Caki2 (cell line): ENCODE data around the gene OR2D2. TPM values are rescaled to one million over a fixed set of nuclear protein-coding genes. Genes with fewer than 3 reads are reported as not detected.
"Not testable (repeated sequence)": the region's sequence is repeated elsewhere in the genome, so short reads cannot be mapped to it uniquely, and the experiment has no call there.

Source experiments
- DNase-seq: peaks from one replicate; pipeline ENCODE4 v3.0.0-alpha.2; 2015; ENCODE audit warnings: low read depth
- in situ Hi-C: cut with HindIII; loops from 2 replicates; pipeline ENCODE4 v1.10.0; 2016; ENCODE audit warnings: low sequenced_read_pairs, low pct_unique_long_range_greater_than_20kb, mixed read lengths
- total RNA-seq: library from RNA; depleted of rRNA; stranded (reverse); fragments of >200 nt; shearing (Covaris generic); gene quantifications from 2 replicates; pipeline ENCODE4 v1.2.3, GENCODE V29; 2014; ENCODE audit warnings: low replicate concordance

OR2D2 gene
- total RNA-seq, 1 experiment from 2014 or later = not detected

GRCh38 chr11:6889835-6890234 is 2.5 kb downstream of the OR2D2 start:
- in situ Hi-C loops = no loop called here
- no peak for DNase-seq

GRCh38 chr11:6888830-6889229 is 3.5 kb downstream of the OR2D2 start:
- in situ Hi-C loops = no loop called here
- no peak for DNase-seq

- DNase-seq, in situ Hi-C loops: not testable (repeated sequence)
Observed at GRCh38 chr11:6887711-6888110, 4.6 kb downstream of the OR2D2 start.

GRCh38 chr11:6882751-6883150 is 9.5 kb downstream of the OR2D2 start:
- in situ Hi-C loops = no loop called here

GRCh38 chr11:6876914-6877313 is 15.4 kb downstream of the OR2D2 start:
- in situ Hi-C loops = no loop called here
- DNase-seq = no peak

More at GRCh38 chr11:6882751-6883150, 9.5 kb downstream of the OR2D2 start:
- DNase-seq = no peak

GRCh38 chr11:6876325-6876724 is 16.0 kb downstream of the OR2D2 start, which contains the start of gene OR10A4:
OR10A4 (plus strand) TSS chr11:6876625; CDS start chr11:6876648, 23 bp downstream.
- DNase-seq = no peak
- in situ Hi-C loops = no loop called here

GRCh38 chr11:6875761-6876160 is 16.5 kb downstream of the OR2D2 start:
- in situ Hi-C loops = no loop called here
- DNase-seq = no peak

GRCh38 chr11:6871278-6871677 is 21.0 kb downstream of the OR2D2 start:
- in situ Hi-C loops = no loop called here
- DNase-seq = no peak

GRCh38 chr11:6864438-6864837 is 27.9 kb downstream of the OR2D2 start:
- no peak for DNase-seq
- in situ Hi-C loops = no loop called here

GRCh38 chr11:6862961-6863360 is 29.3 kb downstream of the OR2D2 start, which contains the start of gene OR10A2:
OR10A2 (plus strand) TSS chr11:6863057; CDS start chr11:6869755, 6,698 bp downstream.
- DNase-seq = no peak
- in situ Hi-C loops = no loop called here

GRCh38 chr11:6856871-6857270 is 35.4 kb downstream of the OR2D2 start:
- in situ Hi-C loops = no loop called here
- DNase-seq = no peak

GRCh38 chr11:6855971-6856541 is 36.2 kb downstream of the OR2D2 start:
- in situ Hi-C loops = no loop called here

GRCh38 chr11:6854801-6855200 is 37.5 kb downstream of the OR2D2 start:
- in situ Hi-C loops, DNase-seq: not testable (repeated sequence)

More at GRCh38 chr11:6855971-6856541, 36.2 kb downstream of the OR2D2 start:
- DNase-seq = no peak

- no peak for DNase-seq
Observed at GRCh38 chr11:6850526-6850925, 41.8 kb downstream of the OR2D2 start.

GRCh38 chr11:6845383-6845782 is 46.9 kb downstream of the OR2D2 start, which contains the start of gene OR10A5:
OR10A5 (plus strand) TSS chr11:6845683; CDS start chr11:6845683, 0 bp downstream.
- in situ Hi-C loops = no loop called here

More at GRCh38 chr11:6850526-6850925, 41.8 kb downstream of the OR2D2 start:
- in situ Hi-C loops = no loop called here

GRCh38 chr11:6844356-6844755 is 47.9 kb downstream of the OR2D2 start:
- in situ Hi-C loops = no loop called here
- DNase-seq = no peak

More at GRCh38 chr11:6845383-6845782, 46.9 kb downstream of the OR2D2 start, which contains the start of gene OR10A5:
- DNase-seq = no peak

GRCh38 chr11:6843670-6844069 is 48.6 kb downstream of the OR2D2 start:
- no peak for DNase-seq
- in situ Hi-C loops = no loop called here

GRCh38 chr11:6841694-6842093 is 50.6 kb downstream of the OR2D2 start:
- in situ Hi-C loops = no loop called here
- no peak for DNase-seq
